T follicular helper cell (primary cell): ENCODE measurements around the gene SLC35B4.

Source experiments
- DNase-seq: peaks from one replicate; pipeline ENCODE4 v3.0.0-alpha.2; 2020; ENCODE audit warnings: low read depth

SLC35B4 gene

GRCh38 chr7:134290286-134290685 lies 26.4 kb downstream of the SLC35B4 start:
- DNase-seq: no peak

DNA sequence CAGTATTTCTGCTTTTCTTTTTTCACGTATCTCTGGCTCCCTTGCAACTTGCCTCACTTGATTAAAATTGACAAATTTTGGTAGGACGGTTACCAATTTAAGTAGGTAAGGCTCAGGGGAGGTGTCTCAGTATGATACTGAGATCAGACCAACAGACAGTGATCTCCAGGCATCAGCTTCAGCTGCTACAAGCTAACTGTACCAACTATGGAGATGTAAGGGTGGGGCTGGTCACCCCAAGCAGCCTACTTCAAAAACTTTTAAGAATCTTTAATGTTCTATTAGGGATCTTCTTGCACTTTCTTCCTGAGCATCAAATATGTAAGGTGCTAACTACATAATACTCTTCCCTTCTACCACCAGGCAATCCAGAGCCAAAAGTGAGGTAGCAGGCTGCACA lies 26.9 kb downstream of the SLC35B4 start:
- DNase-seq: no peak

- no peak for DNase-seq
Measured at GRCh38 chr7:134289423-134289822, 27.3 kb downstream of the SLC35B4 start.

GRCh38 chr7:134287916-134288659 lies 28.6 kb downstream of the SLC35B4 start:
- DNase-seq: no peak

DNA sequence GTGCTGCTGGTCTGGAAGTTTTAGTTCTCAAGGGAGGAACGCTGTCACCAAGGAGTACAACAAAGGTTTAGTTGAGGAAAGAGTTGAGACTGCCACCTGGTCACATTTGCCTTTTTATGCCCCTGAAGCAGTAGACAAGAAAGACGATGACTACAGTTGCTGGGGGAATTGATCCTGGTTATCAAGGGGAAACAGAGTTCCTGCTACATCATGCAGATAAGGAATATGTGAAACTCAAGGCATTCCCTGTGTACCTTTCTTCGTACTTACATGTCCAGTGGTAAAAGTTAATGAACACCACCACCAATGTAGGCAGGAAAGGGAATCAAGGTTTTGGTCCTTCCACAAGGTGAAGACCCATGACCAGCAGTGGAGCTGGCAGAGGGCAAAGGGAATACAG lies 31.8 kb downstream of the SLC35B4 start:
- DNase-seq: no peak

GRCh38 chr7:134284011-134284410 lies 32.7 kb downstream of the SLC35B4 start:
- no peak for DNase-seq

DNA sequence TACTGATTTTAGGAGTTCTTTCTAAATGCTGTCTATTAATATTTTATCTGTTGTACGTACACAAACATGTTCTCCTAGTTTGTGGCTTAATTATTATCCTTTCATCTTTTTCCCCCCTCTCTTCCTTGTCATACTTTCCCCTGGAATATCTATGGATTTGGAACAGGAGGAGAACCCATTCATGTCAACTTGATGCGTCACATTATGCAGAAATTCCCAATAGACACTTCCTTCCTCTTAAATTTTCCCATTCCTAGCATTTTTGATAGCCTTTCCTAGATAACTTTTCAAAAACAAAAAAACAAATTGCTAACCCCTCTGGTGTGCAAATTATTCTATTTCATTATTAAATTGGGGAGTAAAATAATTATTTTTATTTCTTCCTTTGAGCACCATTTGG lies 36.2 kb downstream of the SLC35B4 start:
- DNase-seq: no peak

- no peak for DNase-seq
Measured at GRCh38 chr7:134279898-134280297, 36.8 kb downstream of the SLC35B4 start.

GRCh38 chr7:134279336-134279735 lies 37.4 kb downstream of the SLC35B4 start:
- no peak for DNase-seq

DNA sequence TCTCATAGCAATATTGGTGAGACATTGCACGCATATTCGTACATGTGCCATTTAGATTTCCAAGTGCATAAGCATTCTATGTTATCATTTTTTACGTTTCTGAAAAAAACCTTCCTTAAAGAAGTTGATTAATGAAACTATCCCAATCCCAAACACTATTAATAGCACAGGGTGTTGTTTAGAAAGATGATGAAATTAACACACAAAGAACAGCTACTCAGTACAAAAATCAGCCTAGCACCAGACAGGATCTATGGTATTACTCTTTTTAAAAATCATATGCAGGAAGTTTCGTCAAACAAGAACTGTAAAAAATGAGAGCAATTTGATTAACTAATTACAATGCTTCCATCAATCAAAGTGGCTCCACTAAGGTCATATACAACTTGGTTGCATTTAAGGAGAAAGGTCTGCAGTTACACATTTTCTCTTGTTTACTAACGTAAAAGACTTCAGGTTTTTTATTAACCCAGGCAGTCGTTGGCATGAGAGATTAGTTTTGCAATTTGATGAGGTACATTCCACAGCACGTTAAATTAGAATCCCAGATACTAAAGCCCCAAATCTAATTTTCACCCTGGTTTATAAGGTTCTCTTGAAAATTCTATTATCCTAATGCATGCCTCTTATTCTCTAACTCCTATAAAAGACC lies 38.1 kb downstream of the SLC35B4 start:
- no peak for DNase-seq

DNA sequence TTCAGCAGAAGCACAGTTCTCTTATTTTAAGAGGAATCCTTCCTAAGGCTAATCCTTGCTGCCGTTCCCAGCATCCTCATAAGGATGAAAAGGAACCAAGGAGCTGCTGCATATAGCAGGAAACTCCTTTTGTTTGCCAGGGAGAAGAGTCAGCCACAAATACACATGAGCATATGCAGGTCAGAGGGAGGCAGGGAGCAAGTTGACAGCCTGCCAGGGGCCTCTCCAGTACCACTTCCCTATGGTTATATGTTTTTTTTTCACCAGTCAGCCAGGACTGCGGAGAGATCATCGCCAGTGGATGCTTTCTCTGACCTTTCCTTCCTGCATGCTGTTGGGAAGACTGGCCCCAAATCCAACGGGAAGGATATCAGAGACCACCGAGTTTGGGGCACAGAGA lies 39.8 kb downstream of the SLC35B4 start:
- DNase-seq: no peak

DNA sequence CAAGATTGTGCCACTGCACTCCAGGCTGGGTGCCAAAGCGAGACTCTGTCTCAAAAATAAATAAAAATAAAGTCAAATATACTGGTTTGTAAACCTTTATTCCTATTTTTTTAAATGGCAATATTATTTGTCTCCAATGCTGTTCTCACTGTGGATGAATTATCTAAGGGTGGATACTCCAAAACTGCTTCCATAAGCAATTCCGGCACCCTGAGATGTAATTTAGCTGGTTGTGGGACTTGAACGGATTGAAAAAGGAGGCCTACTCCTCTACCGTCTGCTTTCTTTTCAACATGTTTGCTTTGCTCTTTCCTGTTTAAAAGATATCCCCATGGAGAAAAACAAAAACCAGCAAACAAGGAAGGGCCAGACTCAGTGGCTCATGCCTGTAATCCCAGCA lies 54.4 kb downstream of the SLC35B4 start:
- no peak for DNase-seq

DNA sequence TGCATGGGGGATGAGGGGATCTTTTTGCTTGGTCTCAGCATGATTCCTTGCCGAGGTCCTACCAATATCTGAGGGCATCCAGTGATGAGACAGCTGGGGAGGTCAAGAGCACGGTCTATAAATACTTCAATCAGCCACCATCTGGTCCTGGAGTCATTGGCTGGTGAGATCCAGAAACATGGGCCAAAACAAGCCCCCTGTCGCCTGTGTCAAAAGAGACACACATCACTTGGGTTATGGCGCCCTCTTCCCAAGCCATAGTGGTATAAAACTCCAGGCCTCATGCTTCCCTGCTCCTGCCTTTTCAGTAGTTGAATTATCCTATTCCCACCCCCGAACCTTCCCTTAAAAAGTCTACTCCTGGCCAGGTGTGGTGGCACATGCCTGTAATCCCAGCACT lies 60.9 kb downstream of the SLC35B4 start:
- DNase-seq: no peak

GRCh38 chr7:134254311-134254710 lies 62.4 kb downstream of the SLC35B4 start:
- DNase-seq: no peak

- no peak for DNase-seq
Measured at GRCh38 chr7:134248196-134248595, 68.5 kb downstream of the SLC35B4 start.

GRCh38 chr7:134246761-134247160 lies 70.0 kb downstream of the SLC35B4 start:
- DNase-seq: no peak

DNA sequence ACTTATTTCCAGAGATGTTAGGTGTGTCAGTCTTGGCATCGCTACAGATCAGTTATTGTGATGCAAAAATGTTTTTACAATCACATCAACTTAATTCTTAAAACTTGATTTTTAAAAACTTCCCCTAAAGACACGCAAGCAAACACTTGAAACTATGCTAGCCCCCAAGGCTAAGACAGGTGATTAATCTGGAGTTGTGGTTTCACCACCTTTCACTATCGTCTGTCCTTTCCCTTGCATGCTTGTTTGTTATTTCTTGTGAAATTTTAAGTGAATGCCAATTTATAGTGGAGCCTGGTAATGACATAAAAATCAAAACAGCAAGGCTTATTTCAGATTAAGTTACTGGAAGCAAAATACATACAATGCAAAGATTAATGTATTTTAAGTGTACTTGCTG lies 70.4 kb downstream of the SLC35B4 start:
- no peak for DNase-seq

DNA sequence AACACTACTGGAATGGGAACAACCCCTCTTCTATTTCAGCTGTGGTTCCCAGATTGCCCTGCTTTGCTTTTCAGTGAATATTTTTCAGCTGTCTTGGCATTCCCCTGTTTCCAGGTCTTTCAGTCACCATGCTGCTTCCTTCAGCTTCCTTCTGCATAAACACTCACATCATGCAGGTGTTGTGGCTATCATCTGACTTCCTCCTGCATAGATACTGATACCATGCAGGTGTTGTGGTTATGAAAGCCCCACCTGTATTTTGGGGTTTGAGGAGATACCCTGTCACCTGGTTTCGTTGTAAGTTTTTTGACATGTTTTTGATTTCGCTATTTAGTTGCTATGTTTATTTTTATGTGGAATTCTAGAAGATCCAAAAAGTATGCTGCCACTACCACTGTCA lies 71.5 kb downstream of the SLC35B4 start:
- DNase-seq: no peak
